ENCODE data around the gene CDCP1. TPM values are rescaled to one million over a fixed set of nuclear protein-coding genes. Genes with fewer than 3 reads are reported as not detected.

The CDCP1 gene
- total RNA-seq, 1 donor: 7.6 TPM

DNA sequence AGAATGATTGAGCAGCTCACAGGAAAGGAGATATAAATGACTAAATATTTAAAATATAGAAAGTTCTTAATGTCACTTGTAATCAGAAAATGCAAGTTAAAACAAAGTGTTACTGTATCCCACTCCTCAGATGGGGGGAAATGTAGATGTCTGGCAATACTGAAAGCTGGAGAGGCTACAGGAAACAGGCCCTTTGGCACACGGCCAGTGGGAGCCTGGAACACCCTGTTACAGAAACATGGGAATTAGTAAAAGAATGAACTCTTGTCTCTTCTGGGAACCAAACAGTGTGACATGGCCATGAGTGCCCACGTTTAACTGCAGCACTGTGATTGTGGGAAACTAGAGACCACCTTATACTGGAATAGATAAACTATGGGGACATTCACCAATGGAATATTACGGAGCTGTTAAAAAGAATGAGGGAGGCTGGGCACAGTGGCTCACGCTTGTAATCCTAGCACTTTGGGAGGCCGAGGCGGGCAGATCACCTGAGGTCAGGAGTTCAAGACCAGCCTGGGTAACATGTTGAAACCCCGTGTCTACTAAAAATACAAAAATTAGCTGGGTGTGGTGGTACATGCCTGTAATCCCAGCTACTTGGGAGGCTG, 50.2 kb downstream of the CDCP1 start:
- DNase-seq (ENCODE audit: insufficient read length, low spot score, missing footprints): no peak
- H3K79me2 ChIP-seq (ENCODE audit: insufficient read depth, low read length): no peaks in the 10 kb centered on the region
- H3K4me3 ChIP-seq (ENCODE audit: insufficient read depth, low read length): no peak overlapping the region
- no peak overlapping the region for H2AFZ ChIP-seq (ENCODE audit: low read length)
- no peak overlapping the region for H3K4me2 ChIP-seq (ENCODE audit: insufficient read depth, low read length)
- peaks cover under 1% of the 10 kb centered on the region for H3K9me3 ChIP-seq (ENCODE audit: low read depth, low read length)
- no peaks in the 10 kb centered on the region for H4K20me1 ChIP-seq (ENCODE audit: insufficient read depth, low read length)
- peaks cover 20% of the 10 kb centered on the region for H3K4me1 ChIP-seq (ENCODE audit: insufficient read depth, low read length)
- H3K36me3 ChIP-seq (ENCODE audit: insufficient read depth, low read length): peaks cover 1% of the 10 kb centered on the region
- TF ChIP-seq, protein P1, sequence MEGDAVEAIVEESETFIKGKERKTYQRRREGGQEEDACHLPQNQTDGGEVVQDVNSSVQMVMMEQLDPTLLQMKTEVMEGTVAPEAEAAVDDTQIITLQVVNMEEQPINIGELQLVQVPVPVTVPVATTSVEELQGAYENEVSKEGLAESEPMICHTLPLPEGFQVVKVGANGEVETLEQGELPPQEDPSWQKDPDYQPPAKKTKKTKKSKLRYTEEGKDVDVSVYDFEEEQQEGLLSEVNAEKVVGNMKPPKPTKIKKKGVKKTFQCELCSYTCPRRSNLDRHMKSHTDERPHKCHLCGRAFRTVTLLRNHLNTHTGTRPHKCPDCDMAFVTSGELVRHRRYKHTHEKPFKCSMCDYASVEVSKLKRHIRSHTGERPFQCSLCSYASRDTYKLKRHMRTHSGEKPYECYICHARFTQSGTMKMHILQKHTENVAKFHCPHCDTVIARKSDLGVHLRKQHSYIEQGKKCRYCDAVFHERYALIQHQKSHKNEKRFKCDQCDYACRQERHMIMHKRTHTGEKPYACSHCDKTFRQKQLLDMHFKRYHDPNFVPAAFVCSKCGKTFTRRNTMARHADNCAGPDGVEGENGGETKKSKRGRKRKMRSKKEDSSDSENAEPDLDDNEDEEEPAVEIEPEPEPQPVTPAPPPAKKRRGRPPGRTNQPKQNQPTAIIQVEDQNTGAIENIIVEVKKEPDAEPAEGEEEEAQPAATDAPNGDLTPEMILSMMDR (IDR thresholded peaks at IDR 0.05; ENCODE audit: extremely low read depth, low read depth, low read length): no peak
- no peaks in the 10 kb centered on the region for H3K27me3 ChIP-seq (ENCODE audit: insufficient read depth, low read length)
- no peak overlapping the region for H3K27ac ChIP-seq (ENCODE audit: low read depth, low read length)

DNA sequence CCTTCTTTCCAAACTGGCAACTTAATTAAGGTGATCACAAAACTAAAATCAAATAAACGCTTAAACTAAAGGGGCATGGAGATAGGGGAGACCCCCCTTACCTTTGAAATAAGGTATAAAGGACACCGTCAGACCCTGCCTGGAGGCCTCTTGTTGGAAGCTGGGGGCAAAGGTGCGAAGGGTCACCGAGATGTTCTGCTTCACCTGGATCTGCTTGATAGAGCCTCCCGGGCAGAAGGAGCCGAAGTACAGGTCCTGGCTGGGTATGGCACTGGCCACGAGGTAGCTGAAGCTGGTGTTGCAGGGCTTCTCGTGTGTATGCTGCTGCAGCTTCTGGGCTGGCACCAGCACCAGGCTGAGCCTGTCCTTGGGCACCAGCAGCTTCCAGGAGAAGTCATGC, 53.0 kb downstream of the CDCP1 start:
- no peaks in the 10 kb centered on the region for H3K27me3 ChIP-seq (ENCODE audit: insufficient read depth, low read length)
- H3K27ac ChIP-seq (ENCODE audit: low read depth, low read length): peak overlapping the region; percentile 73
- TF ChIP-seq, protein P1 (IDR thresholded peaks at IDR 0.05; ENCODE audit: extremely low read depth, low read depth, low read length): no peak
- peaks cover 3% of the 10 kb centered on the region for H3K9me3 ChIP-seq (ENCODE audit: low read depth, low read length)
- no peak overlapping the region for H3K4me2 ChIP-seq (ENCODE audit: insufficient read depth, low read length)
- H3K79me2 ChIP-seq (ENCODE audit: insufficient read depth, low read length): no peaks in the 10 kb centered on the region
- peak overlapping the region; percentile 91 for H2AFZ ChIP-seq (ENCODE audit: low read length)
- no peak overlapping the region for H3K4me3 ChIP-seq (ENCODE audit: insufficient read depth, low read length)
- H3K36me3 ChIP-seq (ENCODE audit: insufficient read depth, low read length): peaks cover 10% of the 10 kb centered on the region
- DNase-seq (ENCODE audit: insufficient read length, low spot score, missing footprints): no peak
- H3K4me1 ChIP-seq (ENCODE audit: insufficient read depth, low read length): peaks cover 14% of the 10 kb centered on the region
- H4K20me1 ChIP-seq (ENCODE audit: insufficient read depth, low read length): no peaks in the 10 kb centered on the region

DNA sequence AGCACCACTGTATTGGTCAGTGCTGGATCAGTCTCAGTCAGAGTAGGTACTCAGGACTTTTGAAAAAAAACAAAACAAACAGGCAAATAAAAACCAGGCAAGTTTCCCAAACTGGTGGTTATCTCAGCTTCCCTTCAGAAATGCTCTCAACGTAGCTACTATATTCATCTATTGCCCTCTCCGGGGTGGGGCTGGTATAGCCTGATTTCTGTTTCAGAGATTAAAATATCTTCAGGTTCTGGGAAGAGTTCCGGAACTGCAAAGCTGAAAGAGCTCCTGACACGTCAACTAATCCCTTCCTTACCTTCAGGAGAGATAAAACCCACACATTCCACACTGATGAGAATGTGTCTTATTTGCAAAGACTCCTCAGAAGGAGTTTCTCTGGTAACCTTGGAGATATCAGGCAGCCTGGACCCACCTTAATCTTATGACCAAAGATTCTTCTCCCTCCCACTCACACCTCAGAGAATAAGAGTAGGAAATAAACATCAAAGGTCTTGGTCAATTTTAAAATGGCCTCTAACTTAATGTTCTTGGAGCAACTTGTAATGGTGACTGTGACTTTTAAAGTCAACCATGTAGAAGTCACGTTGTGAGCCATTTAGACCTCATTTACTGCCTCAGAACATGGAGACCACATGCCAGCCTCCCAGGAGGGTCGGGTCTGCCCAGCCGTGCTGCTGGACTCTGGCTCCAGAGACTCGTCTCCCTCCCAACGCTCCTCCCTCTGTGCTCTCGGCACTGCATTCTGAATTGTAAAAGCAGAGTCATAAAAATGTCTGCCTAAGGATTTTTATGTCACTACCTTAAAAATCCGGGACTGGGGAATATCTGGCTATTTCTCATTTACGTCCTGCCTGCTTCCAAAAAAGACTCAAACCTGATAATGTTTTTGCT, 53.8 kb downstream of the CDCP1 start:
- Histone ChIP-seq H3K79me2 (ENCODE audit: insufficient read depth, low read length) (no peaks in the 10 kb centered on the region), H3K27me3 (ENCODE audit: insufficient read depth, low read length) (no peaks in the 10 kb centered on the region), H4K20me1 (ENCODE audit: insufficient read depth, low read length) (no peaks in the 10 kb centered on the region), H3K4me3 (ENCODE audit: insufficient read depth, low read length) (peak overlapping the region; percentile 44), H3K4me2 (ENCODE audit: insufficient read depth, low read length) (peak overlapping the region; percentile 73), H3K4me1 (ENCODE audit: insufficient read depth, low read length) (peaks cover 14% of the 10 kb centered on the region), H3K27ac (ENCODE audit: low read depth, low read length) (peak overlapping the region; percentile 73), H3K9me3 (ENCODE audit: low read depth, low read length) (peaks cover 3% of the 10 kb centered on the region), H3K36me3 (ENCODE audit: insufficient read depth, low read length) (peaks cover 10% of the 10 kb centered on the region), H2AFZ (ENCODE audit: low read length) (peak overlapping the region; percentile 91)
- TF ChIP-seq, protein P1 (IDR thresholded peaks at IDR 0.05; ENCODE audit: extremely low read depth, low read depth, low read length): peak; percentile 16
- DNase-seq (ENCODE audit: insufficient read length, low spot score, missing footprints): peak; percentile 80

DNA sequence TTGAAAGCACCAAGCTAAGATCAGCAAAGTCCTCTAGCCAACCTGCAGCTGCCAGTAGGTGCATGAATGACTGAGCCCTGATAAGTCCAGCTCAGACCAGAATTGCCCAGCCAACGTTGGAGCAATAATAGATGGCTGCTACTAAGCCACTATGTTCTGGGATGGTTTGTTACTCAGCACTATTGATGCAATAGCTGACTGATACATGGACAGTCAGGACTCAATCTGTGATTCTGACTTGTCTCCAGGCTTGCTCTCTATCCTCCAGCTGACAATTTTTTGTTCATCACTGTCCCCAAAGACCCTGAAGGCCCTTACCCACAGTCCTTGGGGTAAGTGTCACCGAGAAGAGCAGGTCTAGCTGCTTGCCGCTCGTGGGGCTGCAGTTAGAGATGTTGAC, 55.3 kb downstream of the CDCP1 start:
- no peak overlapping the region for H2AFZ ChIP-seq (ENCODE audit: low read length)
- TF ChIP-seq, protein P1 (IDR thresholded peaks at IDR 0.05; ENCODE audit: extremely low read depth, low read depth, low read length): no peak
- H3K4me2 ChIP-seq (ENCODE audit: insufficient read depth, low read length): no peak overlapping the region
- H3K4me3 ChIP-seq (ENCODE audit: insufficient read depth, low read length): no peak overlapping the region
- no peak overlapping the region for H3K27ac ChIP-seq (ENCODE audit: low read depth, low read length)
- H3K27me3 ChIP-seq (ENCODE audit: insufficient read depth, low read length): no peaks in the 10 kb centered on the region
- no peaks in the 10 kb centered on the region for H3K79me2 ChIP-seq (ENCODE audit: insufficient read depth, low read length)
- H3K36me3 ChIP-seq (ENCODE audit: insufficient read depth, low read length): peaks cover 10% of the 10 kb centered on the region
- DNase-seq (ENCODE audit: insufficient read length, low spot score, missing footprints): no peak
- no peaks in the 10 kb centered on the region for H4K20me1 ChIP-seq (ENCODE audit: insufficient read depth, low read length)
- H3K9me3 ChIP-seq (ENCODE audit: low read depth, low read length): peaks cover 3% of the 10 kb centered on the region
- H3K4me1 ChIP-seq (ENCODE audit: insufficient read depth, low read length): peaks cover 21% of the 10 kb centered on the region

Measured in osteoblast (primary cell).